GM12891 (cell line): ENCODE results near the gene CEACAM5.

Experiments
- POLR2AphosphoS5 ChIP-seq: IDR thresholded peaks from 2 replicates; pipeline ENCODE4 v1.6.1; 2011; ENCODE audit warnings: low read depth, low read length, control low read depth
- SPI1 ChIP-seq: IDR thresholded peaks from 2 replicates; pipeline ENCODE4 v1.6.1; 2011; ENCODE audit warnings: low read depth, low read length, control low read depth

- TF ChIP-seq POLR2AphosphoS5 (no peak), SPI1 (no peak)
These were observed 10.3 kb downstream of the CEACAM5 start for GRCh38 chr19:41718761-41719160.
